Skeletal muscle satellite cell (primary cell): Measurements from ENCODE around the gene RPL39L. TPM values are rescaled to one million over a fixed set of nuclear protein-coding genes. Genes with fewer than 3 reads are reported as not detected.
"Not testable (repeated sequence)": the region's sequence is repeated elsewhere in the genome, so short reads cannot be mapped to it uniquely, and the experiment has no call there.

ENCODE experiments used
- H3K27me3 ChIP-seq: 2 replicates; pipeline ENCODE4 v1.7.0; 2013; ENCODE audit warnings: low read length; ENCODE audit not compliant: control insufficient read depth, insufficient read depth
- H3K36me3 ChIP-seq: 2 replicates; pipeline ENCODE4 v1.7.0; 2013; ENCODE audit warnings: mild to moderate bottlenecking, control low read depth, low read length; ENCODE audit not compliant: insufficient read depth
- H3K4me1 ChIP-seq: 2 replicates; pipeline ENCODE4 v1.7.0; 2013; ENCODE audit warnings: low read length; ENCODE audit not compliant: control insufficient read depth, insufficient read depth
- H3K4me2 ChIP-seq: 2 replicates; pipeline ENCODE4 v1.7.0; 2013; ENCODE audit warnings: mild to moderate bottlenecking, low read length
- H3K4me3 ChIP-seq: 2 replicates; pipeline ENCODE4 v1.7.0; 2013; ENCODE audit warnings: low read length
- H3K9ac ChIP-seq: 2 replicates; pipeline ENCODE4 v1.7.0; 2013; ENCODE audit warnings: mild to moderate bottlenecking, low read depth, low read length, moderate library complexity
- H3K9me3 ChIP-seq: replicated peaks from 2 replicates; pipeline ENCODE4 v1.7.0; 2013; ENCODE audit warnings: mild to moderate bottlenecking, control low read depth, low read length
- total RNA-seq: library from RNA; depleted of rRNA; stranded (reverse); fragments of >200 nt; gene quantifications from 2 replicates; pipeline ENCODE4 v1.2.3, GENCODE V29; 2012; rRNA removed

The RPL39L gene
- 17.5 and 28.6 TPM in 2 replicates for total RNA-seq

GRCh38 chr3:187139126-187139894 lies at the start of gene RPL39L:
Gene RPL39L (minus strand): TSS chr3:187139496. CDS start chr3:187121300, 18,196 bp downstream.
- H3K9me3 ChIP-seq, result no peaks in the 10 kb centered on the region
- peak within 1 kb of the TSS; percentile 86 for H3K4me3 ChIP-seq
- H3K4me2 ChIP-seq, result peak within 1 kb of the TSS; percentile 93
- no peaks in the 10 kb centered on the region for H3K36me3 ChIP-seq
- peaks cover 9% of the 10 kb centered on the region for H3K27me3 ChIP-seq
- peaks cover 6% of the 10 kb centered on the region for H3K4me1 ChIP-seq
- peak within 1 kb of the TSS; percentile 87 for H3K9ac ChIP-seq

GRCh38 chr3:187188931-187189330 lies 49.6 kb upstream of the RPL39L start:
- Histone ChIP-seq H3K27me3 (no peaks in the 10 kb centered on the region), H3K4me1 (peaks cover 14% of the 10 kb centered on the region), H3K4me2 (no peak overlapping the region), H3K9me3 (no peaks in the 10 kb centered on the region), H3K9ac (no peak overlapping the region), H3K4me3 (no peak overlapping the region), H3K36me3 (no peaks in the 10 kb centered on the region)

GRCh38 chr3:187186801-187187421 lies 47.6 kb upstream of the RPL39L start:
- Histone ChIP-seq H3K4me2 (peak overlapping the region; percentile 18), H3K4me1 (peaks cover 24% of the 10 kb centered on the region), H3K27me3 (no peaks in the 10 kb centered on the region), H3K4me3 (no peak overlapping the region), H3K9ac (no peak overlapping the region), H3K36me3 (no peaks in the 10 kb centered on the region), H3K9me3 (no peaks in the 10 kb centered on the region)

GRCh38 chr3:187186375-187186774 lies 47.1 kb upstream of the RPL39L start:
- Histone ChIP-seq H3K27me3 (no peaks in the 10 kb centered on the region), H3K4me3 (no peak overlapping the region), H3K9ac (no peak overlapping the region), H3K36me3 (no peaks in the 10 kb centered on the region), H3K9me3 (no peaks in the 10 kb centered on the region), H3K4me1 (peaks cover 24% of the 10 kb centered on the region), H3K4me2 (peak overlapping the region; percentile 18)

GRCh38 chr3:187185759-187186158 lies 46.5 kb upstream of the RPL39L start:
- Histone ChIP-seq H3K27me3 (no peaks in the 10 kb centered on the region), H3K9me3 (no peaks in the 10 kb centered on the region), H3K36me3 (no peaks in the 10 kb centered on the region), H3K9ac (no peak overlapping the region), H3K4me2 (no peak overlapping the region), H3K4me3 (no peak overlapping the region), H3K4me1 (peaks cover 24% of the 10 kb centered on the region)

GRCh38 chr3:187183903-187184302 lies 44.6 kb upstream of the RPL39L start:
- Histone ChIP-seq H3K27me3 (no peaks in the 10 kb centered on the region), H3K4me1 (peaks cover 24% of the 10 kb centered on the region)

GRCh38 chr3:187183210-187183862 lies 44.0 kb upstream of the RPL39L start:
- Histone ChIP-seq H3K4me1 (peaks cover 24% of the 10 kb centered on the region), H3K4me2 (no peak overlapping the region), H3K27me3 (no peaks in the 10 kb centered on the region), H3K9ac (no peak overlapping the region), H3K9me3 (no peaks in the 10 kb centered on the region), H3K4me3 (no peak overlapping the region), H3K36me3 (no peaks in the 10 kb centered on the region)

More at GRCh38 chr3:187183903-187184302, 44.6 kb upstream of the RPL39L start:
- no peaks in the 10 kb centered on the region for H3K9me3 ChIP-seq
- no peak overlapping the region for H3K9ac ChIP-seq
- no peaks in the 10 kb centered on the region for H3K36me3 ChIP-seq
- no peak overlapping the region for H3K4me3 ChIP-seq
- H3K4me2 ChIP-seq, result no peak overlapping the region

- H3K4me3 ChIP-seq, result no peak overlapping the region
- no peak overlapping the region for H3K4me2 ChIP-seq
Measured at GRCh38 chr3:187181454-187182170, 42.3 kb upstream of the RPL39L start.

GRCh38 chr3:187172929-187173328 lies 33.6 kb upstream of the RPL39L start:
- Histone ChIP-seq H3K27me3 (no peaks in the 10 kb centered on the region), H3K36me3 (no peaks in the 10 kb centered on the region), H3K9me3 (no peaks in the 10 kb centered on the region)

More at GRCh38 chr3:187181454-187182170, 42.3 kb upstream of the RPL39L start:
- peaks cover 15% of the 10 kb centered on the region for H3K4me1 ChIP-seq
- H3K36me3 ChIP-seq, result no peaks in the 10 kb centered on the region
- H3K27me3 ChIP-seq, result no peaks in the 10 kb centered on the region
- no peaks in the 10 kb centered on the region for H3K9me3 ChIP-seq
- no peak overlapping the region for H3K9ac ChIP-seq

GRCh38 chr3:187170911-187171310 lies 31.6 kb upstream of the RPL39L start:
- H3K4me1 ChIP-seq, result peaks cover 16% of the 10 kb centered on the region
- H3K9ac ChIP-seq, H3K27me3 ChIP-seq, H3K36me3 ChIP-seq, H3K4me2 ChIP-seq, H3K9me3 ChIP-seq, H3K4me3 ChIP-seq: not testable (repeated sequence)

More at GRCh38 chr3:187172929-187173328, 33.6 kb upstream of the RPL39L start:
- H3K9ac ChIP-seq, result no peak overlapping the region
- no peak overlapping the region for H3K4me2 ChIP-seq
- H3K4me3 ChIP-seq, result no peak overlapping the region
- peaks cover 16% of the 10 kb centered on the region for H3K4me1 ChIP-seq
